Muscle of leg (tissue), 11 donors: ENCODE measurements around the gene ARNT2. TPM values are rescaled to one million over a fixed set of nuclear protein-coding genes. Genes with fewer than 3 reads are reported as not detected.

Experiments
- DNase-seq: peaks from one replicate; pipeline ENCODE4 v3.0.0; 2013
- H3K27ac ChIP-seq: one replicate; pipeline ENCODE4 v1.5.1; 2013; ENCODE audit warnings: mild to moderate bottlenecking, low read length, control low read depth
- H3K27me3 ChIP-seq: one replicate; pipeline ENCODE4 v1.6.1; 2013; ENCODE audit warnings: low read length; ENCODE audit not compliant: control insufficient read depth, insufficient read depth
- H3K36me3 ChIP-seq: one replicate; pipeline ENCODE4 v1.6.1; 2013; ENCODE audit warnings: low read length; ENCODE audit not compliant: control insufficient read depth, insufficient read depth
- H3K4me1 ChIP-seq: one replicate; pipeline ENCODE4 v1.6.1; 2013; ENCODE audit warnings: low read length; ENCODE audit not compliant: control insufficient read depth, insufficient read depth
- H3K4me3 ChIP-seq: one replicate; pipeline ENCODE4 v1.5.1; 2013; ENCODE audit warnings: low read length, control low read depth
- H3K9me3 ChIP-seq: replicated peaks from 2 replicates; pipeline ENCODE4 v1.6.1; 2013; ENCODE audit warnings: low read depth, low read length; ENCODE audit not compliant: control insufficient read depth
- WGBS: methylation state at CpG from one replicate; pipeline ENCODE4 v1.1.5; 2013; ENCODE audit warnings: missing lambda C conversion rate; ENCODE audit not compliant: insufficient coverage; 5-methylcytosine and 5-hydroxymethylcytosine counted together
- polyA plus RNA-seq, 8 donors: library from polyadenylated mRNA; unstranded; fragments of 120-200 nt; gene quantifications; one replicate each; pipeline versions ENCODE4 v1.2.1 to v1.2.3, GENCODE V29; 2013; ENCODE audit warnings: inconsistent platforms in 1 of 8, low replicate concordance in 1 of 8; ENCODE audit not compliant: insufficient read length in 8 of 8, insufficient read depth in 1 of 8
- total RNA-seq: library from RNA; stranded (reverse); fragments of 120-200 nt; gene quantifications from one replicate; pipeline ENCODE4 v1.2.4, GENCODE V29; 2013

The ARNT2 gene
- total and polyA plus RNA-seq, 9 donors, result 4.9 to 10.8 (median 7.7) TPM

DNA sequence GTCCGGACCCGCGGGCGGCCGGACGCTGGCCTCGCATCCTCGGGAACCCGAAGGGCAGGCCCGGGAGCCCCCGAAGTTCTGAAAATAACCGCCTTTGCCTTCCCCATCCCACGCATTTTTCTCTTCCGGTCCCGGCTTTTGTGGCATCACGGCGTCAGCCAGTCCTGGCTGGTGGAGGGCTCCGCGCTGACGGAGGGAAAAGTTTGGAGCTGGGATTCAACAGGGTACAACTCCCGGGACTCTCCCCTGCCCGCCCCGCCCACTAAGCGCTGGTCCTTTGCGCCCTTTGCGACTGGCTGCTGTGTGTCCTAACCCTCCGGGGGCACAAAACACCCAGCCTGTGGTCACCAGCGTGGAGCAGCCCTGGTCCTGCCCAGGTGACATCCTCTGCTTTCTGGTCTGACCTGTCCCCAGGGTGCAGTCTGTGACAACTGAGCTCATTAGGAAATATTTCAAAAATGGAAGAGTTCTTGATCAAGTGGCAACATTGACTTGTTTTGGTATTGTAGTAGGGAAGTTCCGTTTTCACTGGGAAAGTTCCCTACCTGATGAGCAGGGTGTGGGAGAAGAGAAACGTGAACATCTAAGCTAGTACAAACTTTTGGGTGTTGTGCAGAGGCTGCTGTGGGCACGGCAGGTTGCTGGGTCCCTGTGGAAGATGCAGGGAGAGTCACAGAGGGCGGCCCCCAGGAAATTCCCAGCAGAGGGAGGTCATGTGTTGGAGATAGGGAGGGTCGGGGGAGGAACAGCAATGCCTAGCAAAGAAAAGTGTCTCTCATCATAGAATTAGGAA is 775 bp downstream of the ARNT2 start:
- H3K9me3 ChIP-seq, result no peaks in the 10 kb centered on the region
- peaks cover 28% of the 10 kb centered on the region for H3K27me3 ChIP-seq
- H3K36me3 ChIP-seq, result no peaks in the 10 kb centered on the region
- DNase-seq, result peak; percentile 43
- peak overlapping the region; percentile 43 for H3K4me3 ChIP-seq
- 2% methylated on average over 28 of the region's 33 CpGs for whole genome bisulfite sequencing
- peaks cover 12% of the 10 kb centered on the region for H3K4me1 ChIP-seq
- no peak overlapping the region for H3K27ac ChIP-seq

DNA sequence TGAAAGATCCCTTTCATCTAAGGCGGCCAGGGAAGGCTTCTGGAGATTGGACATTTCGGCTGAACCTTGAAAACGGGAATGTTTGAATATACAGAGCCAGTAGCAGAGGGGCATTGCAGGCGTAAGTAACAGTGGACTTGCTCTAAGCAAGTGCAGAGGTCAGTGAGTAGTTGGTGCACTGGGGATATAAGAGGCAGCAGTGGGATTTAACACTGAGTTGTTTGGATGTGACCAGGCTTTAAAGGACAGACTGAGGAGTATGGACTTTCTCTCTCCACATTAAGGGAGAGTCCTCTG is 1.3 kb downstream of the ARNT2 start:
- Histone ChIP-seq H3K27ac (no peak overlapping the region), H3K9me3 (no peaks in the 10 kb centered on the region), H3K4me3 (peak overlapping the region; percentile 43), H3K27me3 (peaks cover 28% of the 10 kb centered on the region), H3K36me3 (no peaks in the 10 kb centered on the region), H3K4me1 (peaks cover 12% of the 10 kb centered on the region)
- 45% methylated on average over 3 of the region's 4 CpGs for WGBS
- no peak for DNase-seq

DNA sequence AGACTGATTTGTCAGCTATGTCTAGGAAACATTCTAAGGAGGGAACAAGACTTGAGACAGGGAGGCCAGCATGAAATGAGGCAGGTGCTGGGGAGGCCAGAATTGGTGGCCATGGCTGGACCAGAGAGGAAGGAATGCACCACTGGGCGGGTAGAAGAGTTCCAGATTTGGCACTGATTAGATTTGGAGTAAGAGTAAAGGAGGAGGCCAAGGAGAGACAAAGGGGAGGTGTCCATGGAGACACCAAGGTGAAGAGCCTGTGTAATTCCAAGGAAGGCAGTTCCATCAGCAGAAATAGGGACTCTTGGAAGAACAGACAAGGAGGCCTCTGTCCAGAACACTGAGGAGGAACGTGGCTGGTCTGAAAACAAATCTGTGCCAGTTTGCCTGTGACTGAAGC is 1.8 kb downstream of the ARNT2 start:
- Histone ChIP-seq H3K4me1 (peaks cover 12% of the 10 kb centered on the region), H3K36me3 (no peaks in the 10 kb centered on the region), H3K27me3 (peaks cover 28% of the 10 kb centered on the region), H3K9me3 (no peaks in the 10 kb centered on the region), H3K4me3 (no peak overlapping the region), H3K27ac (no peak overlapping the region)
- no peak for DNase-seq
- 92% methylated on average over 1 of the region's 2 CpGs for WGBS

DNA sequence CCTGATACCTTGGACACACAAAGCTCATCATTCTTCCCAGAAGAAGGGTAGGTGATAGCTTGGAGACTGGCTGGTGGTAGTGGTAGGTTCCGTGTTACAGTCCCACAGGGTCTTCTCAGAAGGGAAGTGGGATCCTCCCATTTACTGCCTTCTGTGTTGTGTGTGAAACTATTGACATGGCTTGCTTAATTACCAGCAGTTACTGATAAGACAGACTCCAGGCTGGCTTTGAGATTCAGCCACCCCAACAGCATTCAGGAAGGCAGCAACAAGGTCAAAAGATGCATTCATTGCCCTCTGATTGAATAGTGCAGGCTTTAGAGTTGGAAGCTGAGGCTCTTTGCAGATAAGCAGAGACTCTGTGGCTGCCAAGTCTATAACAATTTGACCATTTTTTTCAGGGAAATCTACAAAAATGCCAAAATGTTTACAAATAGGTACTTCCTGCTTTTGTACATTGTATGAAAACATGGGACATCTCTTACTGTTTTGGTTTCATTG is 7.7 kb downstream of the ARNT2 start:
- no peaks in the 10 kb centered on the region for H3K36me3 ChIP-seq
- no peaks in the 10 kb centered on the region for H3K9me3 ChIP-seq
- DNase-seq, result no peak
- peaks cover 3% of the 10 kb centered on the region for H3K27me3 ChIP-seq
- WGBS, result no CpG with 5 or more reads among the region's 1 CpG
- H3K4me3 ChIP-seq, result no peak overlapping the region
- H3K27ac ChIP-seq, result no peak overlapping the region
- peaks cover 3% of the 10 kb centered on the region for H3K4me1 ChIP-seq

DNA sequence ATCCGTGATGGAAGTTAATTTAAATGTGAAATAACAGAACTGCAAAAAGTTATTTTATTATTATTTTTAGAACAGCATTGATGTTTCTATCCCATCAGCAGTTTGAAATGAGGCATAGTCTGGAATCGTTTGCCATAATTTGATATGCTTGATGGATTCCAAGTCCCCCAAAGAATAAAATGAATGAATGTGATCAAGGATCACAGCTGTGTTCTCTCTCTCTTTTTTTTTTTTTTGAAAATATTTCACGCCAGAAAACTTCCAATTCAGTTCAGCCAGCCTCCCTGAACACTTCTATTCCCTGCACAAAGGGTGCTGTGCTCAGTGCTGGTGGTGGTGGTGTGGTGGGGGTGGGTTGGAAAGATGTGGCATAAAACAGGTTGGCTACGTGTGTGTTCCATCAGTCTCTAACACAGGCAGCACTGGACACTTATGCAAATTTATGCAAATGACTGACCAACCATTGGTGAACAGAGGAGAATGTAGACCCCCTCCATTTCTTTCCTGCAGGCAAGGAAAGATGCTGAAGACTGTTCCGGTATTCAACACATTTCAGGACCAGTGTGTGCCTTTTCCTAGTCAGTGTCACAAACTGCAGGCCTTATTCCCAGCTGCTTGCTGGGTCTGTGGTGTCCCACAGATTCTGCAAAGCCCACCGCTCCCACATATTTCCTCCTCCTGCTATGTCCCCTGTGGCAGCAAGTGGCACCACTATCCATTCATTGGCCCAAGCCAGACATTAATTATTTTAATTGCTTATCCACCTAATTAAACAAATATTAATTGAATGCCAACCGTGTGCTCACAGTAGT is 10.6 kb downstream of the ARNT2 start:
- H3K27me3 ChIP-seq, result no peaks in the 10 kb centered on the region
- DNase-seq, result peak; percentile 43
- no peak overlapping the region for H3K4me3 ChIP-seq
- WGBS, result 79% methylated on average over 4 of the region's 7 CpGs
- H3K27ac ChIP-seq, result no peak overlapping the region
- H3K9me3 ChIP-seq, result no peaks in the 10 kb centered on the region
- no peaks in the 10 kb centered on the region for H3K36me3 ChIP-seq
- peaks cover 3% of the 10 kb centered on the region for H3K4me1 ChIP-seq

DNA sequence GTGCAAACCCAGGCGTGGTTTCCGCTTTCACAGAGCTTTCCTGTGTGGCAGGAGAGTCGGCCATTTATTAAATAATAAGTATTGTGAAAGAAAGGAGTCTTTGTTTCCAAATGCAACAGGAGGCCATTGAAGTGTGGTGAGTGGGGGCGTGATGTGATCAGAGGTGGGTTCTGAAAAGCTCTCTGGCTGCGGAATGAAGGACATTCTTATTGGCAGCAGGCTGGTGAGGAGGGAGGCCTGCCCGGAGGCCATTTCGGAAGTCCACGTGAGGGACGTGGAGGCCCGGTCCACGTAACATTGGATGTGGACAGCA is 11.1 kb downstream of the ARNT2 start:
- peaks cover 3% of the 10 kb centered on the region for H3K4me1 ChIP-seq
- 85% methylated on average over 11 of the region's 11 CpGs for WGBS
- DNase-seq, result no peak

DNA sequence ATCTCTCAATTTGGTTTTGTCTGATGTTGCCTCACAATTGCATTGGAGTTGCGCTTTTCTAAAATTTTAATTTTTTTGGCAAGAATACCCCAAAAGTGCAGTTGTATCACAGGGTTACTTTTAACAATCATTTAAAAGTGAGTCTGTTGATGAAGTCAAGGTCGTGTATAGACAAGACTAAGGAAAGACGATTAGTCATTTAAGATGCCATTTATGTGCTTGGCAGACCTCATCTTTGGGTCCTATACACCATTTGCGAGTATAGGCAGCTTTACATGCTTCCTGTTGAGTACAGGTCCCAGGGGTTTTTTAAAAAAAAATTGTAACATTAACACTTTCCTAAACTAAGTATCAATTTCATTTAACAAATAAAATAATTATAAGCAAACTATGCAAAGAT is 12.5 kb downstream of the ARNT2 start:
- WGBS, result 69% methylated on average over 2 of the region's 4 CpGs
- no peaks in the 10 kb centered on the region for H3K36me3 ChIP-seq
- H3K27ac ChIP-seq, result no peak overlapping the region
- no peak for DNase-seq
- H3K4me1 ChIP-seq, result peaks cover 3% of the 10 kb centered on the region
- no peak overlapping the region for H3K4me3 ChIP-seq
- no peaks in the 10 kb centered on the region for H3K27me3 ChIP-seq
- H3K9me3 ChIP-seq, result no peaks in the 10 kb centered on the region

More for the DNA sequence above, 11.1 kb downstream of the ARNT2 start:
- Histone ChIP-seq H3K9me3 (no peaks in the 10 kb centered on the region), H3K36me3 (no peaks in the 10 kb centered on the region), H3K27me3 (no peaks in the 10 kb centered on the region), H3K27ac (no peak overlapping the region), H3K4me3 (no peak overlapping the region)

DNA sequence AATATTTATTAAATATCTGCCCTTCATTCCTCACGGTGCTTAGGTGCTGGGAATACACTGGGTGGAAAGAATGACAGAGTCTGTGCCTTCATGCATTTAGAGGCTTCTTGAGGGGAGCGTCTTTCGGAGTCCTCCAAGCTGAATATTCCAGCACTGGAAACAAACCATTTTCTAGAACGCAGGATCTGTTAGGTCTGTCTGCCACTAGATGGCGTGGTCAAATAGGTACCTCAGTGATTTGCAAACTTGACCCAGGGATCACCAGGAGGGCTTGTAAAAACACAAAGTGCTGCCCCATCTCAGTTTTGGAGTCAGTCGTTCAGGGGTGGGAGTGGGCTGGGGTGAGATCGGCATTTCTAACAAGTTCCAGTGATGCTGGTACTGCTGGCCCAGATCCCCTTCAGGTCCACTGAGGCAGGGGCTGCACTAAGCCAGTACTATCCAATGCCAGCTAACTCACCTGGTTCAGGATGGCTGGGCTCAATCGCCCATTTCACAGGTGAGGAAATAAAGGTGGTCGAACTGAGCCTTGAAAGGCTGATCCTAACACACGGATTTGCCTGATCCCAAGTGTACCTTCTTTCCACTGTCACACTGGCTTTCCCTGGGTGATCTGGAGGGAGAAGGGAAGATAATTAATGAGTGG is 14.8 kb downstream of the ARNT2 start:
- DNase-seq, result peak; percentile 19
- no peaks in the 10 kb centered on the region for H3K36me3 ChIP-seq
- H3K27ac ChIP-seq, result no peak overlapping the region
- H3K4me3 ChIP-seq, result no peak overlapping the region
- no peaks in the 10 kb centered on the region for H3K27me3 ChIP-seq
- peaks cover 3% of the 10 kb centered on the region for H3K4me1 ChIP-seq
- no peaks in the 10 kb centered on the region for H3K9me3 ChIP-seq
- 55% methylated on average over 5 of the region's 10 CpGs for WGBS

DNA sequence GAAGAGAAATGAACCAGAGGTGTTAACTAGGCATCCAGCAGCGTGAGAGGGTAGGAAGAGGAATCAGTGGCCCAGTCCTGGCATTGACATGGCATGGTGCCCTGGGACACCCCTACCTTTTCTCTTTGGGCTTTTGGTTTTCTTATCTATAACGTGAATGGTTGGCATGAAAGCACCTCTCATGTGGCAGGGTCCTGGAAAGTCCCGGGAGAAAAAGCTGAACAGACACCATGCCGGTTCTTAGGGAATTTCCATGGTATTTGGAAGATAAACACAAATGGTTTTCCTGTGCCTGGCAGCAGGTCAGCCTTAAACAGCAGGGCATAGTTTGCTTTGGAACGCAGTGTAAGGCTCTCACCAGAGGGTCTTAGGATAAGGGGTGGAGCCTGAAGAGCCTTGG is 15.4 kb downstream of the ARNT2 start:
- Histone ChIP-seq H3K9me3 (no peaks in the 10 kb centered on the region), H3K4me3 (no peak overlapping the region), H3K36me3 (no peaks in the 10 kb centered on the region), H3K4me1 (peaks cover 3% of the 10 kb centered on the region), H3K27ac (no peak overlapping the region), H3K27me3 (no peaks in the 10 kb centered on the region)
- no peak for DNase-seq
- WGBS, result 75% methylated on average over 5 of the region's 5 CpGs

DNA sequence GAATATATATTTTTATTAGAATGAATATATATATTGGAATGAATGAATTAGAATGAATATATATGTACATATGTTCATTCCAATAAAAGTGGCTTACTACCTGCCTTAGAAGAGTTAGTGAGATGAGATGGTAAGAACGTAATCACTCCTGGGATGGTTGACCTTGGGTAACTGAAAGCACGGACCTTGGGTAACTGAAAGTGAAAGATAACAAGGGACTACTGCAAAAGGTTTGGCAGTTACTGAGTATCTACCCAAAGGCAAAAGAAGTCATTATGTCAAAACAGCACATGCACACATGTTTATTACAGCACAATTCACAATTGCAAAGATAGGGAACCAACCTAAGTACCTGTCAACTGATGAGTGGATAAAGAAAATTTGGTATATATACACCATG is 16.5 kb downstream of the ARNT2 start:
- H3K4me3 ChIP-seq, result no peak overlapping the region
- DNase-seq, result no peak
- no CpG with 5 or more reads among the region's 2 CpGs for whole genome bisulfite sequencing
- no peaks in the 10 kb centered on the region for H3K27me3 ChIP-seq
- no peaks in the 10 kb centered on the region for H3K4me1 ChIP-seq
- H3K9me3 ChIP-seq, result no peaks in the 10 kb centered on the region
- no peak overlapping the region for H3K27ac ChIP-seq
- no peaks in the 10 kb centered on the region for H3K36me3 ChIP-seq
